ENCODE results near the gene ANKIB1. TPM values are rescaled to one million over a fixed set of nuclear protein-coding genes. Genes with fewer than 3 reads are reported as not detected.
"Not testable (repeated sequence)": the region's sequence is repeated elsewhere in the genome, so short reads cannot be mapped to it uniquely, and the experiment has no call there.

Gene ANKIB1
- total RNA-seq (2014; rRNA removed; shearing (Covaris generic); ENCODE audit: low replicate concordance) = 11.1 and 18.7 TPM in 2 replicates

- Histone ChIP-seq H3K36me3 (peaks cover 10% of the 10 kb centered on the region), H3K27me3 (no peaks in the 10 kb centered on the region)
Observed at GRCh38 chr7:92245487-92246359, at the start of gene ANKIB1, which contains the start of gene KRIT1. Gene ANKIB1 (plus strand): TSS chr7:92245974. CDS start chr7:92294979, 49,005 bp downstream. Gene KRIT1 (minus strand): TSS chr7:92245914. CDS start chr7:92242135, 3,779 bp downstream.

GRCh38 chr7:92200791-92201190 lies 45.0 kb upstream of the ANKIB1 start:
- no peaks in the 10 kb centered on the region for H3K27me3 ChIP-seq
- H3K36me3 ChIP-seq = peaks cover 10% of the 10 kb centered on the region
- H3K4me3 ChIP-seq = no peak overlapping the region
- H3K9me3 ChIP-seq = no peaks in the 10 kb centered on the region
- no peak for DNase-seq

More at GRCh38 chr7:92245487-92246359, at the start of gene ANKIB1, which contains the start of gene KRIT1:
- Histone ChIP-seq H3K4me3 (peak within 1 kb of the TSS; percentile 88), H3K9me3 (no peaks in the 10 kb centered on the region)
- peak; percentile 82 for DNase-seq

- DNase-seq = no peak
- Histone ChIP-seq H3K36me3 (peaks cover 40% of the 10 kb centered on the region), H3K27me3 (no peaks in the 10 kb centered on the region), H3K9me3 (peaks cover 2% of the 10 kb centered on the region; the same call in 1 of the 2 replicates), H3K4me3 (no peak overlapping the region)
Observed at GRCh38 chr7:92205987-92206386, 39.8 kb upstream of the ANKIB1 start.

- DNase-seq = no peak
- H3K27me3 ChIP-seq = no peaks in the 10 kb centered on the region
- no peak overlapping the region for H3K4me3 ChIP-seq
- H3K9me3 ChIP-seq = peaks cover 2% of the 10 kb centered on the region; the same call in 1 of the 2 replicates
- peaks cover 40% of the 10 kb centered on the region for H3K36me3 ChIP-seq
Observed at GRCh38 chr7:92206672-92207071, 39.1 kb upstream of the ANKIB1 start.

GRCh38 chr7:92221766-92222165 lies 24.0 kb upstream of the ANKIB1 start:
- Histone ChIP-seq H3K9me3 (no peaks in the 10 kb centered on the region), H3K27me3 (no peaks in the 10 kb centered on the region), H3K36me3 (peaks cover 45% of the 10 kb centered on the region), H3K4me3 (no peak overlapping the region)
- DNase-seq = no peak

GRCh38 chr7:92226981-92227380 lies 18.8 kb upstream of the ANKIB1 start:
- H3K9me3 ChIP-seq = no peaks in the 10 kb centered on the region
- no peaks in the 10 kb centered on the region for H3K27me3 ChIP-seq
- DNase-seq = peak; percentile 5
- peaks cover 39% of the 10 kb centered on the region for H3K36me3 ChIP-seq
- H3K4me3 ChIP-seq = no peak overlapping the region

- H3K36me3 ChIP-seq = peaks cover 30% of the 10 kb centered on the region
- DNase-seq = no peak
- no peaks in the 10 kb centered on the region for H3K9me3 ChIP-seq
- H3K27me3 ChIP-seq = no peaks in the 10 kb centered on the region
- no peak overlapping the region for H3K4me3 ChIP-seq
Observed at GRCh38 chr7:92228100-92228499, 17.7 kb upstream of the ANKIB1 start.

- no peak overlapping the region for H3K4me3 ChIP-seq
- H3K27me3 ChIP-seq = no peaks in the 10 kb centered on the region
- H3K36me3 ChIP-seq = peaks cover 27% of the 10 kb centered on the region
- H3K9me3 ChIP-seq = no peaks in the 10 kb centered on the region
- no peak for DNase-seq
Observed at GRCh38 chr7:92228742-92229141, 17.0 kb upstream of the ANKIB1 start.

GRCh38 chr7:92230547-92230946 lies 15.2 kb upstream of the ANKIB1 start:
- peaks cover 21% of the 10 kb centered on the region for H3K36me3 ChIP-seq

GRCh38 chr7:92242972-92243371 lies 2.8 kb upstream of the ANKIB1 start:
- H3K27me3 ChIP-seq = no peaks in the 10 kb centered on the region
- no peak overlapping the region for H3K4me3 ChIP-seq
- no peaks in the 10 kb centered on the region for H3K9me3 ChIP-seq
- H3K36me3 ChIP-seq = peaks cover 25% of the 10 kb centered on the region
- no peak for DNase-seq

More at GRCh38 chr7:92230547-92230946, 15.2 kb upstream of the ANKIB1 start:
- no peak for DNase-seq
- Histone ChIP-seq H3K9me3 (no peaks in the 10 kb centered on the region), H3K27me3 (no peaks in the 10 kb centered on the region), H3K4me3 (no peak overlapping the region)

GRCh38 chr7:92244808-92245486 lies 827 bp upstream of the ANKIB1 start:
- no peaks in the 10 kb centered on the region for H3K9me3 ChIP-seq
- H3K27me3 ChIP-seq = no peaks in the 10 kb centered on the region
- peak overlapping the region; percentile 88 for H3K4me3 ChIP-seq
- peaks cover 16% of the 10 kb centered on the region for H3K36me3 ChIP-seq
- no peak for DNase-seq

GRCh38 chr7:92246360-92247101 lies 757 bp downstream of the ANKIB1 start:
- H3K4me3 ChIP-seq = peak overlapping the region; percentile 88

GRCh38 chr7:92250603-92251002 lies 4.8 kb downstream of the ANKIB1 start:
- Histone ChIP-seq H3K4me3 (no peak overlapping the region), H3K9me3 (no peaks in the 10 kb centered on the region), H3K27me3 (no peaks in the 10 kb centered on the region), H3K36me3 (peaks cover 4% of the 10 kb centered on the region; the same call in 1 of the 2 replicates)
- no peak for DNase-seq

More at GRCh38 chr7:92246360-92247101, 757 bp downstream of the ANKIB1 start:
- no peaks in the 10 kb centered on the region for H3K27me3 ChIP-seq
- no peaks in the 10 kb centered on the region for H3K9me3 ChIP-seq
- peaks cover 3% of the 10 kb centered on the region for H3K36me3 ChIP-seq
- DNase-seq = peak; percentile 8

- H3K4me3 ChIP-seq = no peak overlapping the region
- no peaks in the 10 kb centered on the region for H3K27me3 ChIP-seq
- DNase-seq = no peak
- H3K9me3 ChIP-seq = no peaks in the 10 kb centered on the region
- H3K36me3 ChIP-seq = peaks cover 4% of the 10 kb centered on the region; the same call in 1 of the 2 replicates
Observed at GRCh38 chr7:92251181-92251580, 5.4 kb downstream of the ANKIB1 start.

GRCh38 chr7:92253251-92253650 lies 7.5 kb downstream of the ANKIB1 start:
- Histone ChIP-seq H3K9me3 (no peaks in the 10 kb centered on the region), H3K27me3 (no peaks in the 10 kb centered on the region), H3K4me3 (no peak overlapping the region), H3K36me3 (peaks cover 4% of the 10 kb centered on the region; the same call in 1 of the 2 replicates)
- DNase-seq = no peak

- H3K4me3 ChIP-seq, DNase-seq, H3K36me3 ChIP-seq, H3K9me3 ChIP-seq, H3K27me3 ChIP-seq: not testable (repeated sequence)
Observed at GRCh38 chr7:92254800-92255199, 9.0 kb downstream of the ANKIB1 start.

Measured in MG63 (cell line).